Karpas-422 (cell line): ENCODE measurements around the gene DNAJB6. TPM values are rescaled to one million over a fixed set of nuclear protein-coding genes. Genes with fewer than 3 reads are reported as not detected.

ENCODE experiments used
- DNase-seq: peaks from one replicate; pipeline ENCODE4 v3.0.0-alpha.2; 2015
- H2AFZ ChIP-seq: fragments of 200-600 bp; sonication (generic); 2 replicates; pipeline ENCODE4 v1.6.1; 2014; ENCODE audit warnings: antibody characterized with exemption, low read length, mixed read lengths
- H3K27ac ChIP-seq: fragments of 200-600 bp; sonication (generic); 2 replicates; pipeline ENCODE4 v1.5.1; 2014; ENCODE audit warnings: mild to moderate bottlenecking, low read length, moderate library complexity
- H3K27me3 ChIP-seq: fragments of 200-600 bp; sonication (generic); 2 replicates; pipeline ENCODE4 v1.6.1; 2014; ENCODE audit warnings: low read length, mixed read lengths
- H3K36me3 ChIP-seq: fragments of 200-600 bp; sonication (generic); 2 replicates; pipeline ENCODE4 v1.6.1; 2014; ENCODE audit warnings: low read length, mixed read lengths; ENCODE audit not compliant: insufficient read depth
- H3K4me1 ChIP-seq: fragments of 200-600 bp; sonication (generic); 2 replicates; pipeline ENCODE4 v1.6.1; 2014; ENCODE audit warnings: mild to moderate bottlenecking, low read length, mixed read lengths
- H3K4me2 ChIP-seq: fragments of 200-600 bp; sonication (generic); 2 replicates; pipeline ENCODE4 v1.6.1; 2014; ENCODE audit warnings: low read length, low read depth, mild to moderate bottlenecking; ENCODE audit not compliant: poor library complexity, severe bottlenecking
- H3K4me3 ChIP-seq: fragments of 200-600 bp; sonication (generic); 2 replicates; pipeline ENCODE4 v1.5.1; 2014; ENCODE audit warnings: mild to moderate bottlenecking, antibody characterized with exemption, low read length, mixed read lengths
- H3K79me2 ChIP-seq: fragments of 200-600 bp; sonication (generic); 2 replicates; pipeline ENCODE4 v1.6.1; 2014; ENCODE audit warnings: mild to moderate bottlenecking, low read length, mixed read lengths
- H3K9ac ChIP-seq: fragments of 200-600 bp; sonication (generic); 2 replicates; pipeline ENCODE4 v1.6.0; 2014; ENCODE audit warnings: low read length
- H3K9me2 ChIP-seq: fragments of 200-600 bp; sonication (generic), shearing (Covaris generic); replicated peaks from 2 replicates; pipeline ENCODE4 v1.6.0; 2014; ENCODE audit warnings: mild to moderate bottlenecking, low read length, moderate library complexity; ENCODE audit not compliant: insufficient read depth
- H3K9me3 ChIP-seq: fragments of 300-700, 200-600 bp; sonication (generic); 2 replicates; pipeline ENCODE4 v1.6.1; 2014; ENCODE audit warnings: low read length, mixed read lengths
- H4K20me1 ChIP-seq: fragments of 200-600 bp; sonication (generic); 2 replicates; pipeline ENCODE4 v1.6.1; 2014; ENCODE audit warnings: mild to moderate bottlenecking, antibody characterized with exemption, low read length, low read depth; ENCODE audit not compliant: insufficient read depth
- total RNA-seq: library from RNA; depleted of rRNA; stranded (reverse); fragments of >200 nt; shearing (Covaris generic); gene quantifications from 2 replicates; pipeline ENCODE4 v1.2.3, GENCODE V29; 2014; ENCODE audit warnings: low replicate concordance

Gene DNAJB6
- total RNA-seq, 1 experiment from 2014 or later, result 54.5 TPM

DNA sequence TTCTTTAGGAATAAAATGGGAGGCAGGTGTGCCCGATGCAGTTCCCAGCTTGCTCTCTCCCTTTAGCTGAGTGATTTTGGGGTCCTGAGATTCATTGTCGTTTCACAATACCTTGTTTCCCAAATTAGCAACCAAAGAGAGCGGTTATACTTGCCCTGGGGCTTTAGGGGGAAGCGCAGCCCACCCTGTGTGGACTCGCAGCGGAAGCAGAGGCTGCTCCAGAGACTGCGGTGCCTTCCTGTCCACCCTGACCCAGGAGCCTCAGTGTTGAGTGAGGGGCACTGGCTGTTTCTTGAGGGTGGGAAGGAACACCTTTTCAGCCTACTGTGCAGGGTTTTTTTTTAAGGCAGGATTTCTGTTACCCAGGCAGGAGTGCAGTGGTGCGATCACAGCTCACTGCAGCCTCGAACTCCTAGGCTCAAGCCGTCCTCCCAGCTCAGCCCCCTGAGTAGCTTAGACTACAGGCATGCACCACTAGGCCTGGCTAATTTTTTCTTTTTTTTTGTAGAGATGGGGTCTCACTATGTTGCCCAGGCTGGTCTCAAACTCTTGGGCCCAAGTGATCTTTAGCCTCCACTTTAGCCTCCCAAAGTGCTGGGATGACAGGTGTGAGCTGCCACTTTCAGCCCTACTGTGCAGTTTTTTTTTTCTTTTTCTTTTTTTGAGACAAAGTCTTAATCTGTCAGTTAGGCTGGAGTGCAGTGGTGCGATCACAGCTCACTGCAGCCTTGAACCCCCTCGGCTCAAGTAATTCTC, 67.0 kb downstream of the DNAJB6 start:
- Histone ChIP-seq H4K20me1 (no peaks in the 10 kb centered on the region), H3K9ac (no peak overlapping the region), H3K79me2 (peaks cover 15% of the 10 kb centered on the region; the same call in 1 of the 2 replicates), H3K9me3 (no peaks in the 10 kb centered on the region), H3K27ac (no peak overlapping the region), H3K27me3 (no peaks in the 10 kb centered on the region), H3K36me3 (no peaks in the 10 kb centered on the region), H3K4me2 (no peak overlapping the region), H3K4me3 (no peak overlapping the region), H2AFZ (no peak overlapping the region), H3K4me1 (no peaks in the 10 kb centered on the region), H3K9me2 (no peaks in the 10 kb centered on the region)
- no peak for DNase-seq

- DNase-seq, result no peak
- Histone ChIP-seq H3K4me3 (no peak overlapping the region), H3K27me3 (no peaks in the 10 kb centered on the region), H3K79me2 (peaks cover 6% of the 10 kb centered on the region; the same call in 1 of the 2 replicates), H3K9me3 (no peaks in the 10 kb centered on the region), H3K4me1 (no peaks in the 10 kb centered on the region), H2AFZ (no peak overlapping the region), H4K20me1 (no peaks in the 10 kb centered on the region), H3K9ac (no peak overlapping the region), H3K27ac (no peak overlapping the region), H3K36me3 (no peaks in the 10 kb centered on the region), H3K9me2 (no peaks in the 10 kb centered on the region), H3K4me2 (no peak overlapping the region)
Measured at GRCh38 chr7:157404845-157405481, 68.2 kb downstream of the DNAJB6 start.

DNA sequence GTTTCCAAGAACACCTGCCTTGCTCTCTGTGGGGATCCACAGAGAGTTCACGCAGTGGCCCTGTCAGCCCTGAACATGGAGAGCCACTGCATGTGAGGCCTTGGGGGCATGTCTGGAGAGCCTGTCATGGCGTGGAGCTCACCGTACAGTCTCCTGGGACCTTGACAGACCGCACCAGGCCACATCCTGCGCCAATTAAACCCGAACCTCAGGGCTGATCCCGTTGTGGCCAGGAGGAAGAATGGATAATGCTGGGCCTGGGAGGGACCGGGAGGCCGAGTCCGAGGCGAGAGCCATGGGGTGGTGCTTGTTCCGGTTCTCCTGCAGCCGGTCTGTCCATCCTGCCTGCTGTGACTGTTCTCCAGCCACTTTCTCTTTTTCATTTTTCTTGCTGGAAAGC, 68.7 kb downstream of the DNAJB6 start:
- Histone ChIP-seq H2AFZ (no peak overlapping the region), H3K36me3 (no peaks in the 10 kb centered on the region), H3K9me2 (no peaks in the 10 kb centered on the region), H3K9ac (no peak overlapping the region), H3K9me3 (no peaks in the 10 kb centered on the region), H4K20me1 (no peaks in the 10 kb centered on the region), H3K4me3 (no peak overlapping the region), H3K27me3 (no peaks in the 10 kb centered on the region), H3K79me2 (0 out of 2 replicates have a peak, but pooled peaks cover under 1% of the 10 kb centered on the region), H3K27ac (no peak overlapping the region), H3K4me1 (no peaks in the 10 kb centered on the region), H3K4me2 (no peak overlapping the region)
- no peak for DNase-seq

- Histone ChIP-seq H3K9ac (no peak overlapping the region), H3K27me3 (no peaks in the 10 kb centered on the region), H3K9me3 (no peaks in the 10 kb centered on the region), H3K9me2 (no peaks in the 10 kb centered on the region), H4K20me1 (no peaks in the 10 kb centered on the region), H3K4me1 (no peaks in the 10 kb centered on the region), H2AFZ (no peak overlapping the region), H3K27ac (no peak overlapping the region), H3K79me2 (no peaks in the 10 kb centered on the region), H3K4me2 (no peak overlapping the region), H3K36me3 (no peaks in the 10 kb centered on the region), H3K4me3 (no peak overlapping the region)
- DNase-seq, result no peak
Measured at GRCh38 chr7:157405914-157406810, 69.4 kb downstream of the DNAJB6 start.

- no peak overlapping the region for H3K4me3 ChIP-seq
- no peak overlapping the region for H2AFZ ChIP-seq
- no peaks in the 10 kb centered on the region; the same call in 1 of the 2 replicates for H4K20me1 ChIP-seq
- H3K4me1 ChIP-seq, result no peaks in the 10 kb centered on the region
- H3K9me3 ChIP-seq, result no peaks in the 10 kb centered on the region
- no peak for DNase-seq
- no peaks in the 10 kb centered on the region for H3K27me3 ChIP-seq
- no peaks in the 10 kb centered on the region for H3K9me2 ChIP-seq
- no peak overlapping the region for H3K4me2 ChIP-seq
- no peak overlapping the region for H3K27ac ChIP-seq
- no peaks in the 10 kb centered on the region for H3K36me3 ChIP-seq
- no peaks in the 10 kb centered on the region for H3K79me2 ChIP-seq
- no peak overlapping the region for H3K9ac ChIP-seq
Measured at GRCh38 chr7:157406971-157407370, 70.2 kb downstream of the DNAJB6 start.

- H3K36me3 ChIP-seq, result no peaks in the 10 kb centered on the region
- no peak for DNase-seq
- H4K20me1 ChIP-seq, result no peaks in the 10 kb centered on the region; the same call in 1 of the 2 replicates
- H3K27ac ChIP-seq, result no peak overlapping the region
- H3K9ac ChIP-seq, result no peak overlapping the region
- H2AFZ ChIP-seq, result no peak overlapping the region
- no peak overlapping the region for H3K4me2 ChIP-seq
- H3K4me3 ChIP-seq, result no peak overlapping the region
- H3K9me3 ChIP-seq, result no peaks in the 10 kb centered on the region
- no peaks in the 10 kb centered on the region for H3K9me2 ChIP-seq
- no peaks in the 10 kb centered on the region for H3K27me3 ChIP-seq
- H3K79me2 ChIP-seq, result no peaks in the 10 kb centered on the region
- H3K4me1 ChIP-seq, result no peaks in the 10 kb centered on the region
Measured at GRCh38 chr7:157407512-157408257, 70.9 kb downstream of the DNAJB6 start.

DNA sequence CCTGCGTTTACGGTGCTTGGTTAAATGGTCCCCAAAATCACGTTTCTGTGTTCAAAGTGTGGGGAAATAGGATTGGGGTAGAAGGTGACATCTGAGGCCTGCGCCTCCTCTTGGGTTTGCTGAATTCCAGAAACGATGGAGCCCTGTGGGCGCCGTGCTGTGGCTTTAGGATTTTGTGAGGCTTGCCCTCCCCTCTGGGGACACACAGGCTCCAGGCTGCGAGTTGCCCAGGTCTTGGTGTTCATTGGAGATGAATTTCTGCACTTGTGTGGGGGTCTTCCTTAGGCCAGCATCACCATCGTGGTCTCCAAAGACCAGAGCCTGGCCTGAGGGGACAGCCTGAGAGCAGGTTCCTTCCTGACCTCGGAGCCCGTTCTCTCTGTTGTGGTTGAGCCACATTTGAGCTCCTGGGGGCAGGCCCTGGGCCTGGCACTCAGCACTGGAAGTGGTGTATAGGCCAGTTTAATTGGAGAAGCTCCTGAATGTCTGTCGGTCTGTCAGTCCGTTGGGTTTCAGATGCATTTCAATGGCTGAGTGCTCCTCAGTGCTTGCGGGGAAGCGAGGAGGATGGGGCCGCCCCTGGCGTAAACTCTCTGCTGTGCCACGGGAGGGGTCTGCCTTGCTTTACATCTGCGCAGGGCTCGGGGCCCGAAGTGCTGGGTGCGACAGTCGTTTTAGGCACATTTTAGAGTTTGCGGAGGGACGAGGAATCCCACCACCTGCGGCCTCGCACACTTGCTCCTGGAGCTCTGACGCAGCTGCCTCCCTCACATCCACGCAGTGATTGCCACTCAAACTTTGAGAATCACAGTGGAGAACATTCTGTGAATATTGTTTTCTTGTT, 71.7 kb downstream of the DNAJB6 start:
- H3K9ac ChIP-seq, result no peak overlapping the region
- no peaks in the 10 kb centered on the region for H3K79me2 ChIP-seq
- no peak overlapping the region for H3K4me3 ChIP-seq
- no peaks in the 10 kb centered on the region; the same call in 1 of the 2 replicates for H4K20me1 ChIP-seq
- H2AFZ ChIP-seq, result no peak overlapping the region
- no peak overlapping the region for H3K27ac ChIP-seq
- H3K9me3 ChIP-seq, result no peaks in the 10 kb centered on the region
- H3K4me1 ChIP-seq, result no peaks in the 10 kb centered on the region
- no peaks in the 10 kb centered on the region for H3K27me3 ChIP-seq
- no peak for DNase-seq
- no peaks in the 10 kb centered on the region for H3K36me3 ChIP-seq
- no peak overlapping the region for H3K4me2 ChIP-seq
- no peaks in the 10 kb centered on the region for H3K9me2 ChIP-seq
